Measurements from ENCODE around the gene ANO7.
A peak's percentile ranks its signal among the peaks of the same experiment; 100 is the strongest.

Gene ANO7

GRCh38 chr2:241158546-241158900 is 30.0 kb upstream of the ANO7 start:
- no peak for DNase-seq (ENCODE audit: low spot score)

GRCh38 chr2:241159116-241159515 is 29.4 kb upstream of the ANO7 start:
- no peak for DNase-seq (ENCODE audit: low spot score)

GRCh38 chr2:241160318-241160717 is 28.2 kb upstream of the ANO7 start:
- DNase-seq (ENCODE audit: low spot score), result no peak

- DNase-seq (ENCODE audit: low spot score), result peak; percentile 67
Observed at GRCh38 chr2:241161646-241162281, 26.7 kb upstream of the ANO7 start.

GRCh38 chr2:241163601-241164118 is 24.8 kb upstream of the ANO7 start:
- no peak for DNase-seq (ENCODE audit: low spot score)

- DNase-seq (ENCODE audit: low spot score), result no peak
Observed at GRCh38 chr2:241168366-241168765, 20.1 kb upstream of the ANO7 start.

GRCh38 chr2:241173557-241173956 is 14.9 kb upstream of the ANO7 start:
- DNase-seq (ENCODE audit: low spot score), result no peak

GRCh38 chr2:241177526-241178334 is 10.7 kb upstream of the ANO7 start:
- no peak for DNase-seq (ENCODE audit: low spot score)

- no peak for DNase-seq (ENCODE audit: low spot score)
Observed at GRCh38 chr2:241178961-241179360, 9.5 kb upstream of the ANO7 start.

- no peak for DNase-seq (ENCODE audit: low spot score)
Observed at GRCh38 chr2:241179899-241180298, 8.6 kb upstream of the ANO7 start.

- no peak for DNase-seq (ENCODE audit: low spot score)
Observed at GRCh38 chr2:241180495-241180894, 8.0 kb upstream of the ANO7 start.

- DNase-seq (ENCODE audit: low spot score), result no peak
Observed at GRCh38 chr2:241182126-241182525, 6.4 kb upstream of the ANO7 start.

- no peak for DNase-seq (ENCODE audit: low spot score)
Observed at GRCh38 chr2:241182531-241183133, 5.8 kb upstream of the ANO7 start.

GRCh38 chr2:241183221-241183620 is 5.3 kb upstream of the ANO7 start:
- no peak for DNase-seq (ENCODE audit: low spot score)

- DNase-seq (ENCODE audit: low spot score), result no peak
Observed at GRCh38 chr2:241184901-241185300, 3.6 kb upstream of the ANO7 start.

- DNase-seq (ENCODE audit: low spot score), result no peak
Observed at GRCh38 chr2:241185961-241186360, 2.5 kb upstream of the ANO7 start.

GRCh38 chr2:241187101-241187917 is 1.2 kb upstream of the ANO7 start:
- no peak for DNase-seq (ENCODE audit: low spot score)

- no peak for DNase-seq (ENCODE audit: low spot score)
Observed at GRCh38 chr2:241187918-241188234, 601 bp upstream of the ANO7 start.

GRCh38 chr2:241189093-241189855 is 797 bp downstream of the ANO7 start:
- no peak for DNase-seq (ENCODE audit: low spot score)

- DNase-seq (ENCODE audit: low spot score), result no peak
Observed at GRCh38 chr2:241189856-241190201, 1.4 kb downstream of the ANO7 start.

GRCh38 chr2:241190291-241190981 is 2.0 kb downstream of the ANO7 start:
- DNase-seq (ENCODE audit: low spot score), result no peak
